GM18526 (cell line): ENCODE measurements around the gene SART3.

Source experiments
- POLR2A ChIP-seq: IDR thresholded peaks from 3 replicates; pipeline ENCODE4 v1.6.1; 2011; ENCODE audit not compliant: insufficient read length; ENCODE audit errors: extremely low read depth

The SART3 gene

GRCh38 chr12:108559748-108560147 lies 1.2 kb downstream of the SART3 start:
- TF ChIP-seq POLR2A = no peak

GRCh38 chr12:108559007-108559655 lies 1.8 kb downstream of the SART3 start:
- no peak for TF ChIP-seq POLR2A

GRCh38 chr12:108553799-108554198 lies 7.2 kb downstream of the SART3 start:
- no peak for TF ChIP-seq POLR2A

GRCh38 chr12:108551535-108551934 lies 9.4 kb downstream of the SART3 start:
- no peak for TF ChIP-seq POLR2A

- TF ChIP-seq POLR2A = no peak
These were observed 11.9 kb downstream of the SART3 start for GRCh38 chr12:108548954-108549521.

GRCh38 chr12:108547686-108548085 lies 13.3 kb downstream of the SART3 start:
- TF ChIP-seq POLR2A = no peak

GRCh38 chr12:108543652-108544051 lies 17.3 kb downstream of the SART3 start:
- TF ChIP-seq POLR2A = no peak

GRCh38 chr12:108542320-108542719 lies 18.7 kb downstream of the SART3 start:
- no peak for TF ChIP-seq POLR2A

- no peak for TF ChIP-seq POLR2A
These were observed 22.3 kb downstream of the SART3 start for GRCh38 chr12:108538616-108539195.

GRCh38 chr12:108538146-108538545 lies 22.8 kb downstream of the SART3 start:
- TF ChIP-seq POLR2A = no peak

- TF ChIP-seq POLR2A = no peak
These were observed 28.8 kb downstream of the SART3 start for GRCh38 chr12:108531929-108532848.

- no peak for TF ChIP-seq POLR2A
These were observed 30.8 kb downstream of the SART3 start for GRCh38 chr12:108530161-108530560.

- no peak for TF ChIP-seq POLR2A
These were observed 33.8 kb downstream of the SART3 start for GRCh38 chr12:108527166-108527496.

GRCh38 chr12:108526482-108527165 lies 34.3 kb downstream of the SART3 start:
- TF ChIP-seq POLR2A = no peak

- no peak for TF ChIP-seq POLR2A
These were observed 35.3 kb downstream of the SART3 start for GRCh38 chr12:108525681-108526080.
